ENCODE data around the gene TBL1X. TPM values are rescaled to one million over a fixed set of nuclear protein-coding genes. Genes with fewer than 3 reads are reported as not detected.

TBL1X gene
- total RNA-seq, 6 donors from 2014 or later, result 6.3 to 21.4 (median 12.8) TPM

DNA sequence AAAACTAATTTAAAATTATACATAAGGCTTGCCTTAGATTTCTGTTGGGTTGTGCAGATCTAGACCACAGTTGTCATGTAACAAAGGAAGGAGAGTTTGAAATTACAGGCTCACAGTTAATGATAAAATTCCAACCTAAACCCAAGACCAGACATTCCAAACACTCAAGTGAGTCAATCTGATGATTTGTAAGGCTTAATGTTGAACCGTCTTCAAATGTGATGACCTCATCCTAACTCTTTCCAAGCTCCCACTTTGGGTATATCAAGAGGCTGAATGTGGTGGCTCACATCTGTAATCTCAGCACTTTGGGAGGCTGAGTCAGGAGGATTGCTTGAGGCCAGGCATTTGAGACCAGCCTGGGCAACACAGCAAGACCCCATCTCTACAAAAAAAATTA is 149.2 kb downstream of the TBL1X start:
- Histone ChIP-seq H3K4me1 (no peaks in the 10 kb centered on the region), H3K27ac (no peak overlapping the region), H3K36me3 (no peaks in the 10 kb centered on the region), H3K4me3 (no peak overlapping the region), H3K27me3 (no peaks in the 10 kb centered on the region), H3K9me3 (no peaks in the 10 kb centered on the region)
- no peak for ATAC-seq (ENCODE audit: low FRiP score in 2 of 2)
- 89 to 100% methylated on average over 1 of the region's 1 CpG for WGBS, 2 donors
- DNase-seq, result no peak
- TF ChIP-seq POLR2AphosphoS5 (IDR thresholded peaks at IDR 0.05) (no peak), POLR2A (IDR thresholded peaks at IDR 0.05) (no peak), EP300 (IDR thresholded peaks at IDR 0.05) (no peak)
- TF ChIP-seq, protein P1, sequence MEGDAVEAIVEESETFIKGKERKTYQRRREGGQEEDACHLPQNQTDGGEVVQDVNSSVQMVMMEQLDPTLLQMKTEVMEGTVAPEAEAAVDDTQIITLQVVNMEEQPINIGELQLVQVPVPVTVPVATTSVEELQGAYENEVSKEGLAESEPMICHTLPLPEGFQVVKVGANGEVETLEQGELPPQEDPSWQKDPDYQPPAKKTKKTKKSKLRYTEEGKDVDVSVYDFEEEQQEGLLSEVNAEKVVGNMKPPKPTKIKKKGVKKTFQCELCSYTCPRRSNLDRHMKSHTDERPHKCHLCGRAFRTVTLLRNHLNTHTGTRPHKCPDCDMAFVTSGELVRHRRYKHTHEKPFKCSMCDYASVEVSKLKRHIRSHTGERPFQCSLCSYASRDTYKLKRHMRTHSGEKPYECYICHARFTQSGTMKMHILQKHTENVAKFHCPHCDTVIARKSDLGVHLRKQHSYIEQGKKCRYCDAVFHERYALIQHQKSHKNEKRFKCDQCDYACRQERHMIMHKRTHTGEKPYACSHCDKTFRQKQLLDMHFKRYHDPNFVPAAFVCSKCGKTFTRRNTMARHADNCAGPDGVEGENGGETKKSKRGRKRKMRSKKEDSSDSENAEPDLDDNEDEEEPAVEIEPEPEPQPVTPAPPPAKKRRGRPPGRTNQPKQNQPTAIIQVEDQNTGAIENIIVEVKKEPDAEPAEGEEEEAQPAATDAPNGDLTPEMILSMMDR (IDR thresholded peaks at IDR 0.05), result no peak

- ATAC-seq (ENCODE audit: low FRiP score in 2 of 2) (no peak), DNase-seq (no peak)
- TF ChIP-seq POLR2A (IDR thresholded peaks at IDR 0.05), result no peak
- no peak for TF ChIP-seq POLR2AphosphoS5 (IDR thresholded peaks at IDR 0.05)
- TF ChIP-seq, protein P1 (IDR thresholded peaks at IDR 0.05), result no peak
- no peak for TF ChIP-seq EP300 (IDR thresholded peaks at IDR 0.05)
- Histone ChIP-seq H3K4me3 (no peak overlapping the region), H3K36me3 (no peaks in the 10 kb centered on the region), H3K4me1 (no peaks in the 10 kb centered on the region), H3K27ac (no peak overlapping the region), H3K27me3 (no peaks in the 10 kb centered on the region), H3K9me3 (no peaks in the 10 kb centered on the region)
- 93% methylated on average over 5 of the region's 5 CpGs for WGBS, 2 donors
Observed at GRCh38 chrX:9619133-9619532, 154.3 kb downstream of the TBL1X start.

DNA sequence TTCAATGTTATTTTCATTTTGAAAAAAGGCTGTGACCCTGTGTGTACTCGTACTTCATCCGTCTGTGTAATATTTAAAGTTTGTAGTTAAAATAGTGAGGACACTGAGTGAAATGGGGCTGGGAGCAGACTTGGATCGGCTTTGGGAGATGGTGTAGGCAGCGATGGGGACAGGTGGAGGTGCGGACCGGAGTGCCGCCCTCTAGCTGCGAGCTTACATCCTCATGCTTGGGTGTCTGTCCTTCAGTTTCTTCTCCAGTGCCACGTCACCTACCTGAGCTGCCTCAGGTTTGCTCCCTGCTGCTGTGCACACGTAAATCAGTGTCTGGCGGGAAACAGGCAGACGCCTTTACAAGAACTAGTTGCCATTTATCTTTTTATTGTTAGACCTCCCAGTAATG is 154.7 kb downstream of the TBL1X start:
- TF ChIP-seq EP300 (IDR thresholded peaks at IDR 0.05), result no peak
- TF ChIP-seq POLR2A (IDR thresholded peaks at IDR 0.05), result no peak
- TF ChIP-seq POLR2AphosphoS5 (IDR thresholded peaks at IDR 0.05), result no peak
- TF ChIP-seq, protein P1 (IDR thresholded peaks at IDR 0.05), result no peak
- WGBS, 2 donors, result 93% methylated on average over 11 to 12 of the region's 12 CpGs
- no peaks in the 10 kb centered on the region for H3K9me3 ChIP-seq
- no peak overlapping the region for H3K27ac ChIP-seq
- no peak overlapping the region for H3K4me3 ChIP-seq
- DNase-seq (no peak), ATAC-seq (ENCODE audit: low FRiP score in 2 of 2) (no peak)
- no peaks in the 10 kb centered on the region for H3K36me3 ChIP-seq
- H3K27me3 ChIP-seq, result no peaks in the 10 kb centered on the region
- H3K4me1 ChIP-seq, result no peaks in the 10 kb centered on the region

DNA sequence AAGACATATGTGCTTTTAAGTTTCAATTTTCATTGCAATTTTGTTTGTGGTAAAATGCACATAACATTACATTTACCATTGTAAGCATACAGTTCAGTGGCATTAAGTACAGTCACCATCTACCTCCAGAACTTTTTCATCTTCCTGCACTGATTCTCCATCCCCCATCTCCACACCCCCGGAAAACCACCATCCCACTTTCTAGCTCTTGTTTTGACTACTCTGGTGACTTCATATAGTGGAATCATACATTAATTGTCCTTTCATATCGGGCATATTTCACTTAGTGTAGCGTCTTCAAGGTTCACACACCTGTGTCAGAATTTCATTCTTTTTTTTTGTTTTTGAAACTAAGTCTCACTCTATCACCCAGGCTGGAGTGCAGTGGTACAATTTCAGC is 157.3 kb downstream of the TBL1X start:
- DNase-seq (no peak), ATAC-seq (ENCODE audit: low FRiP score in 2 of 2) (no peak)
- Histone ChIP-seq H3K9me3 (no peaks in the 10 kb centered on the region), H3K4me1 (no peaks in the 10 kb centered on the region), H3K27ac (no peak overlapping the region), H3K27me3 (no peaks in the 10 kb centered on the region), H3K4me3 (no peak overlapping the region), H3K36me3 (no peaks in the 10 kb centered on the region)
- TF ChIP-seq POLR2A (IDR thresholded peaks at IDR 0.05), result no peak
- TF ChIP-seq, protein P1 (IDR thresholded peaks at IDR 0.05), result no peak
- TF ChIP-seq POLR2AphosphoS5 (IDR thresholded peaks at IDR 0.05), result no peak
- no peak for TF ChIP-seq EP300 (IDR thresholded peaks at IDR 0.05)
- WGBS, 2 donors, result 73 to 92% methylated on average over 3 of the region's 3 CpGs

DNA sequence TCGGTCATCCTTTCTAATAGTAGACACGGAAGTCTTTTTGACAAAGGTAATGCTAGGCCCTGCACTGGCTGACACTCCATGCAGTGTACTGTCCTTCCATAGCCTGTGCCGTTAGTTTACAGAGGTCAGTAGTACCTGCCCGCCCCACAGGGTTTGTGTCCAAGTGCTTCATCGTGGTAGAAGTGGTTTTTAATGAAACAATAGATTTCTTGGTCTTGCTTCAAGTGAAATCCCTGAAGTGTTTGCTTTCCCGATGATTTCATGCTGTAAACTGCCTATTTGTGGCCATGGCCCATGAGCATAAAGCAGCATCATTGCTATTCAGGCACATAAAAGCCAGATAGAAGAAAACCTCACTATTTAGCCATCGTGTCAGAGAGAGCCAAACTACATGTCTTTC is 161.5 kb downstream of the TBL1X start:
- no peak overlapping the region for H3K27ac ChIP-seq
- ATAC-seq (ENCODE audit: low FRiP score in 2 of 2) (no peak), DNase-seq (no peak)
- 71 to 76% methylated on average over 4 to 7 of the region's 7 CpGs for WGBS, 2 donors
- no peak overlapping the region for H3K4me3 ChIP-seq
- no peaks in the 10 kb centered on the region for H3K36me3 ChIP-seq
- TF ChIP-seq EP300 (IDR thresholded peaks at IDR 0.05) (no peak), POLR2A (IDR thresholded peaks at IDR 0.05) (no peak), POLR2AphosphoS5 (IDR thresholded peaks at IDR 0.05) (no peak)
- TF ChIP-seq, protein P1 (IDR thresholded peaks at IDR 0.05), result no peak
- H3K27me3 ChIP-seq, result no peaks in the 10 kb centered on the region
- H3K4me1 ChIP-seq, result no peaks in the 10 kb centered on the region
- H3K9me3 ChIP-seq, result no peaks in the 10 kb centered on the region
